Fibroblast of upper back skin (primary cell): ENCODE results near the gene CNNM3.

Experiments
- DNase-seq: peaks from one replicate; pipeline ENCODE4 v3.0.0-alpha.2; 2013

The CNNM3 gene

DNA sequence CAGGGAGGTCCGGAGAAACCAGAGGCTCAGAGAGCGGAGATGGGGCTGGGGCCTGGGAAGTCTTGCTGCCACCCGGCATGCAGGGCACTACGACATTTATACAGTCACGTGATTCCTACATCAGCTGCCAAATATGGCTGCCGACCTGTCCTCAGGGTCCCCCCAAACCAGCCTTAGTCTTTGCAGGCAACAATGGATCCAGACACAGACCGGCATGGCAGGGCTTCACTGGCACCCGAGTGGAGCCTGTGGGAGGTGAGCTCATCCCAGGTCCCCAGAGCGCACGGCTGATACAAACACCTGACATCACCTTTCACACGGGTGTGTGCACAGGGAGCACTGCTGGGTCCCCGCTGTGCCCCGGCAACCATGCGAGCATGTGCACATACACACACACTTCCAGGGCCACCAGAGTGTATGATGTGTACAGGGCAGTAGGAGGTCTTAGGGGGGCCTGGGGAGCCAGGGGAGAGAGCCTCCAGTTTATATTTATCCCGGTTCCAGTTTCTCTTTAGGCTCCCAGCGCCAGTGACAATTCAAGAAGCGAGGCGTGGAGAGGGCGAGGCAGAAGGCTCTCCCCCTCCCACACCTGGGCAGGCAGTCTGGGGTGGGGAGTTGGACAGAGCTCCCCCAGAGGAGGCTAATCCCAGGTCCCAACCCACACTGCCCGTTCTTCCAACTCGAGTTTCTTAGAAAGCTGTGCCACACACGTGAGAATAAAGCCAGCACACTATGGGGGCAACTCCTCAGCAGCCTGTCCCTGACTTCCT is 51.1 kb downstream of the CNNM3 start:
- DNase-seq, result no peak

GRCh38 chr2:96867756-96868554 is 51.9 kb downstream of the CNNM3 start:
- no peak for DNase-seq

DNA sequence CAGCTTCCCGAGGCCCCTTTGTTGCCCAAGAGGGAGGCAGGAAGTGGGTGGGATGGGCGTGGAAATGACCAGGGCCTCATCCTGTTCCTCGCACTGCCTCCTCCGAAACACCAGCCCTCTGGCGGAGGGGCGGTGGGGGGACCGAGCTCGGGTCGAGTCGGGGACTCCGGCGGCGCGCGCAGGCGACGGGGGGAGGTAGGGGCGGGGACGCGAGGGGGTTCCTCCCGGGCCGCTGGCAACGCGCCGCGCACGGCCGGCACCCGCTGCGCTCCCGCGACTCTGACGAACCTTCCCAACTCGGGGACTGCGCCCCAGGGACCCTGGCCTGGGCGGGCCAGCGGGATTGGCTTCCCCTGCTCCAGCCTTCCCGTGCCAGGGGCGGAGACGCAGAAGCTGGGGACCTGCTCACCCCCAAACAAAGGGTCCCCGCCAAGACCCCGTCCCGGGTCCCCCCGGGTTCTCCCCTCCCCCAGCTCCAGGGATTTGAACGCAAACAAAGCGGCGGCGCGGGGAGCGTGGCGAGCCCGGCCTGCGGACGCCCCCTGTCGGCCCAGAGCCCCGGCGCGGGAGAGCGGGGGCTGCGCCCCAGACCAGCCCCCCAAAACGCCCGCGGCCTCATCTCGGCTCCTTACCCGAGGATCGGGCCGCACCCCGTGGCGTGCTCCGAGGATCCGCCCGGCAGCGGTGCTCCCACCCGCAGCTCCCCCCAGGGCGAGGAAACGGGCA is 52.6 kb downstream of the CNNM3 start:
- peak; percentile 92 for DNase-seq

GRCh38 chr2:96869281-96869821 is 53.3 kb downstream of the CNNM3 start:
- peak; percentile 79 for DNase-seq

DNA sequence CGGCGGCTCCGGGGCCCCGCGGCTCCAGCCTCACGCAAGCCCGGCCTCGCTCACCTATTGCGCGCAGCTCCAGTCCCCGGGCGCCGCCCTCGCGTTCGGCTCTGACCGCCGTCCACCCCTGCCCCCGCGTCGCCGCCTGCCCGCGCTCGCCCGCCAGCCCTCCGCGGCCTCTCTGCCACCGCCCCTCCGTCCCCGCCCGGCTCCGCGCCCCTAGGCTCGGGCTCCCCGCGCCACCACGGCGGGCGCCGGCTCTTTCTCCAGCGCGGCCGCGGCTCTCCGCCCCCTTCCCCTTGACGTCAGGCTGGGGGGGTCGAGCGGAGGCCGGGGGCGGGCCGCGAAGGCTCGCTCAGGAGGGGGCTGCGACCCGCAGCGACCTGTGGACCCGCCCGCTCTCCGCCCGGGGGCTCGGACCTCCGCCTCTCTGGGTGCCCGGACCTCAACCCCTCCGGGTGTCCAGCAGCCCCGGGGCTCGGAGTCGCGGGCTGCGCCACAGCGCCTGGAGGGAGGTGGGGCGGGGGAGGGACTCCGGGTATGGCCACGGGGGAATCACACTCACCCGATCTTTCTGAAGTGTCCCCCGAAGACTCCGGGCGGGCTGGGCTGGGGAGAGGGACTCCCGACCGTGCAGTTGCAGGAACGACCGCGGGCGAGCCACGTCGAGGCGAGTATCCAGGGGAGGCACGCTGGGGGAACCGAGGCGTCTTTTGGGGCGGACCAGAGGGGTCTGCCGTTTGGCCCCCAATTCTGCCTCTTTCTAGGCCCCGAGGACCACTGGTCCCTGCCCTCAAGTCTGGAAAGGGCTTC is 54.0 kb downstream of the CNNM3 start, which contains the start of gene SEMA4C:
Gene SEMA4C (minus strand): TSS at position 259 of the 804 bp plus-strand sequence. CDS start 2,194 bp downstream, outside the sequence.
- no peak for DNase-seq

GRCh38 chr2:96870626-96871255 is 54.7 kb downstream of the CNNM3 start:
- no peak for DNase-seq

DNA sequence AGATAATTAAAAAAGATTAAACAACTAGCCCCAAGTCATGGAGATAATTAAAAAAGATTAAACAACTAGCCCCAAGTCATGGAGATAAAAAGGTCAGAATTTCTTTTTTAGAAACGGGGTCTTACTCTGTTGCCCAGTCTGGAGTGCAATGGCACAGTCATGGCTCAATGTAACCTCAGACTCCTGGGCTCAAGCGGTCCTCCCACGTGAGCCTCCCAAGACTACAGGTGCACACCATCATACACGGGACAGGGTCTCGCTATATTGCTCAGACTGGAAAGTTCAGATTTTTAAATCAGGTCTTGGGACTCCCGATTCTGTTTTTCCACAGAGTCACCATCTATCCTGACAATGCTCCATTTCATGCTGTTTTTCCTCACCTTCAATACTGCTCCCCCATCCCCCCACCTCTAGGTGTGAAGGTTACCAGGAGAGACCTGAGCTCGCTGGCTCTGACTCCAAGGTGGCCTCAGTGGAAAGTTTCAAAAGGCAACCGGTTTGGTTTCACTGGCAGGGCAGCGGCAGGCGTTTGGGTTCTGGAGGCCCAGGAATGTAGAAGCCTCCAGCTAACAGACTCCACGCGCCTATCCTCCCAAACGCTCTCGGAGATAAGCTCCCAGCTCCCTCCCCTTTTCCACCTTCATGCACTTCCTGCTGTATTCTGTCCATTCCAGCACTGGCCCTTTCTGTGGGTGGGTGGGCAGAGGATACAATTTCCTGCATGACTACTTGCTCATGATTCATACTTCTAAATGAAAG is 56.7 kb downstream of the CNNM3 start:
- no peak for DNase-seq

DNA sequence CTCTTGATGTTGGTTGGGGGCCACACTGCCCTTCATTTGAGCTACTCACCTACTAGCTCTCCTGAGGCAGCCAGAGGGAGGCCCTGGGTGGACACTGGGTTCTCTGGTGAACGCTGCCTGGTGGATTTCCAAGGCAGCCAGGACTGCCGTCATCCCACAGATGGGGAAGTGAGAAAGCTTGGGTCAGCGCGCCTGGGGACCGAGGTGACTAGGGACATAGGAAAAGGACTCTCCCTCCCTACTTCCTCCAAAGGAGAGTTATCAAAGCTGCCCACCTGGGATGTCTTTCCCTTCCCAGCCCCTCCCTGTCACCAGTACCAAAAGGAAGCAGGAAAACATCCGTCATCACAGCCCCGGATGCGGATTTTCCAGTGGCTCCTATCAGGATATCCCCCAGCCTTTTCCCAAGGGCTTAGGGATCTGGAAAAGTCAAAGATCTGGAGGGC is 57.6 kb downstream of the CNNM3 start:
- DNase-seq, result no peak

DNA sequence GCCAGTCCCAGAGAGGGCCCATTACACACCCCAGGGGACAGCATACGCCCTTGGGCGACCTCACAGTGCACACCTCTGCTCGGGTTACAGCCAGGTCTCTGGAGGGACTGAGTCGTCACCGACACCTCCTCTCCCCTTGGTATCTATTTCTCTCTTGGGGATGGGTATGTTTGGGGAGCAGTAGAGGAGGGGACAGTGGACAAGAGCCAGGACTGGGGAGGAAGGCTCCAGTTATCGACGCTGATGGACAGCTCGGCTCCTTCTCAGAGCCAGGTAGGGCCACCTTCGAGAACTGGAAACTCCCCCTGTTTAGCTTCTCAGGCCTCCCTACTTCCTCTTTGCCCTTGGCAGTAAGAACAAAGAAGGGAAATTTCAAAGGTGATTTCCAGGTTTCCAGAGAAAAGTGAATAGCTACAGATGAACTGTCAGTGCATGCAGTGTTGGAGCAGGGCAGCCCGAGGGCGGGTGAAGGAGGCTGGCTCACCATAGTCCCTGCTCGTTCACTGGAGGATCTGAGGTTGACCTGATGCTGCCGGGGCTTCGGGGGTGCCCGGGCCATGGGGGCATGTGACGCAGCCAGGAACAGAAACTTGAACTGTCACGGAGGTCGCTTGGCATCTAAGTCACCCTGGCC is 58.2 kb downstream of the CNNM3 start:
- DNase-seq, result no peak

GRCh38 chr2:96875498-96876268 is 59.6 kb downstream of the CNNM3 start:
- DNase-seq, result no peak

DNA sequence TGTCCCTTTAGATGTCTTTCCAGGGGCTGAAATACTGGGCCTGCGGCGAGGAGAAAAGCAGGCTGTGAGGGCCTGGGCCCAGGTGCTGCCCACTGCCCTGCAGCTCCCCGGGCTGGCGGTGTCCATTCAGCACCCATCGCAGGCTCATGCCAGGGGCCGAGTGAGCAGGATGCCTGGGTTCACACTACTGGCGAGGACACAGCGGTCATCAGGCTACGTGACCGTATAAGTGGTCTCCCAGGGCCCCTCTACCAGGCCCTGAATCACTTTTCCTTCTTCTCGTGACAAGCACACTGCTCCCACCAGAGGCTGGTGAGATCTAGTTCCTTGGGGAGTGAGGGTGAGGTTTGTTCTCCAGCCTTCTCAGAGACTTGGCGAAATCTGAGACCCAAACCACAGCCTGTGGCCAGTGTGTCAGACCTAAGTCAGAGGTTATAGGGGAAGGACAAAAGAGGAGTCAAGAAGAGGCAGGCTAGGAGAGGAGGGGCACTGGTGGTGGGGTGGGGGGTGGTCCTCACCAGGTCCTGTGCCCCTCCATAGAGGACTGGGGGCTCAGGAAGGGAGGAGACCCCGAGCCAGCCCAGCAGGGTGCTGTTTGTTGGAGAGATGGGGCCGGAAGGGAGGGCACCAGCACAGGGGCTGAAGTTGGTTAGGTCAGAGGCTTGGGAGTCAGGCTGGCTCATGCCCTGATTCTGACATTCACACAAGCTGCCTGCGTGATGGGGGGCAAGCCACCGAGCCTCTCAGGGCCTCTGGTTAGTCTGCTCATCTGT is 60.4 kb downstream of the CNNM3 start:
- DNase-seq, result peak; percentile 59

DNA sequence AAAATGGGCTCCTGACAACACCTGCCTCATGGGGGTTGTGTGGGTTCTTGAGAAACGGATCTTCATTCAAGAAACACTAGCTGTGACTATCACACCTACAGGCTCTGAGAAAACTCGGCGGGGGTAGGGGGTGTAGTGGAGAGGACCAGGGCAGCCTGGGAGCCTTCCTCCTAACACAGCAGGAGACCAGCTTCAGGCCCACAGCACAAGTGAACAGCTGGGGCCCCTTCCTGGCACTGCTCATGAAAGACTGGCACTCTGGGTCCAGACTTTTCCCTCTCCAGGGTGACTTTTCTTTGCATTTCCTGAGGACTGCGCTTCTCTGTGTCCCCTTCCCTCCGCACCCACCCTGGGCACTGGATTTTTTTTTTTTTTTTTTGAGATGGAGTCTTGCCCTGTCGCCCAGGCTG is 61.0 kb downstream of the CNNM3 start:
- DNase-seq, result no peak

- no peak for DNase-seq
Observed at GRCh38 chr2:96877631-96878092, 61.6 kb downstream of the CNNM3 start.

DNA sequence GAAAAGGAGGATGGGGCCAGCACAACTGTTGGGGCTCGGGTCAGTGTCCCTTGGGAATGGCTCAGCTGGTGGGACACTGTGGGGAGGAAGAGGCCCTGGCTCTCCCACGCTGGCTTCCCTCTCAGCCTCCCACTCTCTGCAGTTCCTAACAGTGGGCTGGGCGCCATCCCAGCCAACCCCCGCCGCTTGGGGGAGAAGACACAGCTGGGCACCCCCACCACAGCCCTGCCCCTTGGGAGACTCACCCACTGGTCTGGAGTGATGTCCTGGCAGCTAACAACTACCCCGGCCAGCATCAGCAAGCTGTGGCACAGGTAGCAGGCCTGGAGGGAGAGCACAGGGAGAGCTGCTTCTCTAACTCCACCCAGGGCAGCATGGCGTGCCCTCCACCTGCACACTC is 62.1 kb downstream of the CNNM3 start:
- DNase-seq, result no peak

- DNase-seq, result no peak
Observed at GRCh38 chr2:96878796-96879544, 62.9 kb downstream of the CNNM3 start.

DNA sequence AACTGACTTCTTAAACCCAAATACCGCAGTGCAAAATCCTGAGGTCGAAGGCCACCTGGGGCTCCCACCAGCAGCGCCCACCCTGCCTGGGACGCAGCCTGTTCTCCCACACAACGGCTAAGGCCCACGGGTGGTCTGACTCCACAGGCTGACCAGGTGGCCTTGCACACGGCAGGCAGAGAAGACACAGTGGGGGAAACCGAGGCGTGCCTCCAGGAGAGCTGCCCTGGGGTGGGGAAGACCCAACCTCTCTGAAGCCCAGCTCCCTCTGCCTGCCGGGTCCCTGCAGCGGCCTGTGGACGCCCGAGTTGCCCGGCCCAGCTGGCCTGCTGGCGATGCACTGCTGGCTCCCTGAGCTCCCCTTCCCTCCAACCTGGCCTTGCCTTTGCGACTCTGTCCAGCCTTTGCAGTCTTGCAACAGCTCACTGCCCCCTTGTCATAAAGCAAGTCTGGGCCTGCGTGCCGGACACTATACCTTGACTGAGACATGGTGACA is 63.5 kb downstream of the CNNM3 start:
- DNase-seq, result no peak

- no peak for DNase-seq
Observed at GRCh38 chr2:96880891-96881273, 64.8 kb downstream of the CNNM3 start.
